SK-N-MC (cell line): Measurements from ENCODE around the gene KIAA0825.

Experiments
- EZH2 ChIP-seq: fragments of 200-600 bp; sonication (generic); IDR thresholded peaks from one replicate; pipeline ENCODE4 v1.6.1; 2017; ENCODE audit warnings: antibody characterized with exemption
- FOXP2 ChIP-seq: optimal IDR thresholded peaks from 2 replicates; pipeline ENCODE3; 2011; ENCODE audit warnings: mild to moderate bottlenecking, moderate library complexity; ENCODE audit not compliant: insufficient read depth; ENCODE audit errors: extremely low read length, control extremely low read depth
- POLR2AphosphoS5 ChIP-seq: IDR thresholded peaks from 2 replicates; pipeline ENCODE4 v1.6.1; 2012; ENCODE audit warnings: mild to moderate bottlenecking, low read depth, low read length, borderline replicate concordance

DNA sequence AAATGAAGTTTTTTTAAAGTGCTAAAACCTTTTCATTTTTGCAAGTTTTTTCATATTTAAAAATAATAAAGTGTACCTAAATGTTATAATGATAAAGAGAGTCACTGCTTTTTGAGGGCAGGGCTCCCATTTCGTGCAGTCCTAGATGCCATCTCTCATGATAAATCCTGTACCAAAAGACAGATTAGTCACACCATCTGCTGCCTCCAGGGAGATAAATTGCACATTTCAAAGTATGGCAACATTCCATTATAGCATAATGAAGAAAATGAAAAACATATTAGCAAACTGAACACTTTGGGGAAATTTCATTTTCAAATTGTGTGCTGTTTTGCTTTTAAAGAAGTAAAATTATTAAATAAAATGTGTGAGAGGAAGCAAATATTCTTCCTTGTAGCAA is 257.2 kb downstream of the KIAA0825 start:
- TF ChIP-seq POLR2AphosphoS5 (no peak), EZH2 (no peak), FOXP2 (no peak)
